ENCODE measurements around the gene PDGFA.

- TF ChIP-seq CREB1 (CRISPR knock-in tag; IDR thresholded peaks at IDR 0.05; ENCODE audit: low read depth), result no peak
- TF ChIP-seq, protein P1, sequence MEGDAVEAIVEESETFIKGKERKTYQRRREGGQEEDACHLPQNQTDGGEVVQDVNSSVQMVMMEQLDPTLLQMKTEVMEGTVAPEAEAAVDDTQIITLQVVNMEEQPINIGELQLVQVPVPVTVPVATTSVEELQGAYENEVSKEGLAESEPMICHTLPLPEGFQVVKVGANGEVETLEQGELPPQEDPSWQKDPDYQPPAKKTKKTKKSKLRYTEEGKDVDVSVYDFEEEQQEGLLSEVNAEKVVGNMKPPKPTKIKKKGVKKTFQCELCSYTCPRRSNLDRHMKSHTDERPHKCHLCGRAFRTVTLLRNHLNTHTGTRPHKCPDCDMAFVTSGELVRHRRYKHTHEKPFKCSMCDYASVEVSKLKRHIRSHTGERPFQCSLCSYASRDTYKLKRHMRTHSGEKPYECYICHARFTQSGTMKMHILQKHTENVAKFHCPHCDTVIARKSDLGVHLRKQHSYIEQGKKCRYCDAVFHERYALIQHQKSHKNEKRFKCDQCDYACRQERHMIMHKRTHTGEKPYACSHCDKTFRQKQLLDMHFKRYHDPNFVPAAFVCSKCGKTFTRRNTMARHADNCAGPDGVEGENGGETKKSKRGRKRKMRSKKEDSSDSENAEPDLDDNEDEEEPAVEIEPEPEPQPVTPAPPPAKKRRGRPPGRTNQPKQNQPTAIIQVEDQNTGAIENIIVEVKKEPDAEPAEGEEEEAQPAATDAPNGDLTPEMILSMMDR (conservative IDR thresholded peaks at IDR 0.05; ENCODE audit: low read depth in 2 of 2), result no peak
- no peak for TF ChIP-seq EZH2 (IDR thresholded peaks at IDR 0.05; ENCODE audit: low read depth, unreplicated experiment)
- TF ChIP-seq POLR2AphosphoS5 (IDR thresholded peaks at IDR 0.05; ENCODE audit: low read depth), result no peak
- no peak for TF ChIP-seq JUNB (IDR thresholded peaks at IDR 0.05; ENCODE audit: unreplicated experiment)
- no peak for TF ChIP-seq EZH2phosphoT487 (IDR thresholded peaks at IDR 0.05; ENCODE audit: unreplicated experiment)
- TF ChIP-seq, protein P2, sequence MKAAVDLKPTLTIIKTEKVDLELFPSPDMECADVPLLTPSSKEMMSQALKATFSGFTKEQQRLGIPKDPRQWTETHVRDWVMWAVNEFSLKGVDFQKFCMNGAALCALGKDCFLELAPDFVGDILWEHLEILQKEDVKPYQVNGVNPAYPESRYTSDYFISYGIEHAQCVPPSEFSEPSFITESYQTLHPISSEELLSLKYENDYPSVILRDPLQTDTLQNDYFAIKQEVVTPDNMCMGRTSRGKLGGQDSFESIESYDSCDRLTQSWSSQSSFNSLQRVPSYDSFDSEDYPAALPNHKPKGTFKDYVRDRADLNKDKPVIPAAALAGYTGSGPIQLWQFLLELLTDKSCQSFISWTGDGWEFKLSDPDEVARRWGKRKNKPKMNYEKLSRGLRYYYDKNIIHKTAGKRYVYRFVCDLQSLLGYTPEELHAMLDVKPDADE (IDR thresholded peaks at IDR 0.05), result no peak
- no peak for TF ChIP-seq ZNF331 (CRISPR knock-in tag; IDR thresholded peaks at IDR 0.05; ENCODE audit: low read depth)
- TF ChIP-seq REST (IDR thresholded peaks at IDR 0.05; ENCODE audit: unreplicated experiment), result no peak
- no peak for TF ChIP-seq NANOG (IDR thresholded peaks at IDR 0.05; ENCODE audit: borderline replicate concordance)
- TF ChIP-seq STAT1 (IDR thresholded peaks at IDR 0.05; ENCODE audit: unreplicated experiment), result no peak
- TF ChIP-seq ZNF462 (CRISPR knock-in tag; IDR thresholded peaks at IDR 0.05), result no peak
- no peak for TF ChIP-seq ZNF114 (CRISPR knock-in tag; IDR thresholded peaks at IDR 0.05)
These were observed 2.8 kb downstream of the PDGFA start for GRCh38 chr7:516606-517456.

Measured in GM23338 (cell line).